ENCODE results near the gene RP2.

RP2 gene

GRCh38 chrX:46840946-46841345, 4.1 kb downstream of the RP2 start:
- DNase-seq: no peak

GRCh38 chrX:46841346-46841745, 4.5 kb downstream of the RP2 start:
- DNase-seq: no peak

- no peak for DNase-seq
Observed at GRCh38 chrX:46844913-46845312, 8.1 kb downstream of the RP2 start.

- DNase-seq: no peak
Observed at GRCh38 chrX:46849933-46850332, 13.1 kb downstream of the RP2 start.

GRCh38 chrX:46850771-46851170, 13.9 kb downstream of the RP2 start:
- DNase-seq: no peak

- no peak for DNase-seq
Observed at GRCh38 chrX:46856483-46856882, 19.6 kb downstream of the RP2 start.

- no peak for DNase-seq
Observed at GRCh38 chrX:46860557-46860956, 23.7 kb downstream of the RP2 start.

GRCh38 chrX:46863072-46863471, 26.2 kb downstream of the RP2 start:
- no peak for DNase-seq

- no peak for DNase-seq
Observed at GRCh38 chrX:46864606-46865005, 27.8 kb downstream of the RP2 start.

- DNase-seq: no peak
Observed at GRCh38 chrX:46865281-46865680, 28.4 kb downstream of the RP2 start.

- no peak for DNase-seq
Observed at GRCh38 chrX:46866726-46867125, 29.9 kb downstream of the RP2 start.

- DNase-seq: no peak
Observed at GRCh38 chrX:46873746-46874145, 36.9 kb downstream of the RP2 start.

GRCh38 chrX:46876901-46877300, 40.1 kb downstream of the RP2 start:
- DNase-seq: no peak

GRCh38 chrX:46882266-46882665, 45.4 kb downstream of the RP2 start:
- no peak for DNase-seq

GRCh38 chrX:46884799-46885198, 48.0 kb downstream of the RP2 start:
- DNase-seq: no peak

GRCh38 chrX:46898207-46898606, 61.4 kb downstream of the RP2 start:
- DNase-seq: no peak

GRCh38 chrX:46903458-46904242, 66.8 kb downstream of the RP2 start:
- peak; percentile 75 for DNase-seq

- no peak for DNase-seq
Observed at GRCh38 chrX:46904626-46905025, 67.8 kb downstream of the RP2 start.

- DNase-seq: no peak
Observed at GRCh38 chrX:46910415-46910814, 73.6 kb downstream of the RP2 start.

- DNase-seq: peak; percentile 64
Observed at GRCh38 chrX:46912098-46912602, 75.3 kb downstream of the RP2 start, which contains the start of gene JADE3. Gene JADE3 (plus strand): TSS chrX:46912421. CDS start chrX:46984895, 72,474 bp downstream.

- peak; percentile 75 for DNase-seq
Observed at GRCh38 chrX:46912603-46913491, 76.0 kb downstream of the RP2 start.

- DNase-seq: no peak
Observed at GRCh38 chrX:46913667-46914066, 76.8 kb downstream of the RP2 start.

GRCh38 chrX:46916273-46916672, 79.4 kb downstream of the RP2 start:
- no peak for DNase-seq
